Trophoblast cell (in vitro differentiated cells and primary cell): ENCODE measurements around the gene FOXC1.

Source experiments
- DNase-seq, 2 donors: peaks; one replicate each; pipeline ENCODE4 v3.0.0-alpha.2; 2016
- H2AFZ ChIP-seq: 2 replicates; pipeline ENCODE4 v1.6.1; 2013; ENCODE audit warnings: low read length, moderate library complexity, mild to moderate bottlenecking; ENCODE audit not compliant: insufficient read depth, poor library complexity
- H2AK5ac ChIP-seq: 2 replicates; pipeline ENCODE4 v1.6.1; 2013; ENCODE audit warnings: mild to moderate bottlenecking, low read length
- H2BK120ac ChIP-seq: 2 replicates; pipeline ENCODE4 v1.6.1; 2013; ENCODE audit warnings: low read length, mild to moderate bottlenecking, moderate library complexity; ENCODE audit not compliant: insufficient read depth, poor library complexity
- H2BK12ac ChIP-seq: 2 replicates; pipeline ENCODE4 v1.6.1; 2013; ENCODE audit warnings: mild to moderate bottlenecking, low read length, moderate library complexity
- H2BK5ac ChIP-seq: 2 replicates; pipeline ENCODE4 v1.6.1; 2013; ENCODE audit warnings: low read length, low read depth, moderate library complexity, mild to moderate bottlenecking; ENCODE audit not compliant: poor library complexity
- H3K14ac ChIP-seq: 2 replicates; pipeline ENCODE4 v1.6.1; 2013; ENCODE audit warnings: mild to moderate bottlenecking, low read length
- H3K18ac ChIP-seq: 2 replicates; pipeline ENCODE4 v1.6.1; 2013; ENCODE audit warnings: mild to moderate bottlenecking, low read length
- H3K23ac ChIP-seq: 2 replicates; pipeline ENCODE4 v1.6.1; 2013; ENCODE audit warnings: low read length
- H3K27ac ChIP-seq: 2 replicates; pipeline ENCODE4 v1.5.1; 2013; ENCODE audit warnings: low read depth, mild to moderate bottlenecking, inconsistent platforms, low read length, moderate library complexity
- H3K27me3 ChIP-seq: 2 replicates; pipeline ENCODE4 v1.6.1; 2013; ENCODE audit warnings: inconsistent platforms, mild to moderate bottlenecking, low read length, moderate library complexity; ENCODE audit not compliant: insufficient read depth
- H3K36me3 ChIP-seq, 2 experiments: 1 replicate in 1 of 2; 2 replicates in 1 of 2; pipeline ENCODE4 v1.6.1; 2013; ENCODE audit warnings: low read length in 2 of 2, mild to moderate bottlenecking in 2 of 2, moderate library complexity in 1 of 2; ENCODE audit not compliant: insufficient read depth in 2 of 2, control insufficient read depth in 1 of 2
- H3K4ac ChIP-seq: 2 replicates; pipeline ENCODE4 v1.6.1; 2013; ENCODE audit warnings: low read depth, mild to moderate bottlenecking, low read length, moderate library complexity
- H3K4me1 ChIP-seq, 2 experiments: 1 replicate in 1 of 2; 2 replicates in 1 of 2; pipeline ENCODE4 v1.6.1; 2013; ENCODE audit warnings: low read length in 2 of 2, mild to moderate bottlenecking in 2 of 2, moderate library complexity in 1 of 2; ENCODE audit not compliant: insufficient read depth in 2 of 2, control insufficient read depth in 1 of 2
- H3K4me2 ChIP-seq: 2 replicates; pipeline ENCODE4 v1.6.1; 2013; ENCODE audit warnings: inconsistent platforms, mild to moderate bottlenecking, low read length, moderate library complexity
- H3K4me3 ChIP-seq: 2 replicates; pipeline ENCODE4 v1.5.1; 2013; ENCODE audit warnings: mild to moderate bottlenecking, low read depth, low read length, inconsistent platforms
- H3K79me1 ChIP-seq: one replicate; pipeline ENCODE4 v1.6.1; 2013; ENCODE audit warnings: low read length
- H3K79me2 ChIP-seq: 2 replicates; pipeline ENCODE4 v1.6.1; 2013; ENCODE audit warnings: low read length, mild to moderate bottlenecking; ENCODE audit not compliant: control insufficient read depth, insufficient read depth, poor library complexity
- H3K9ac ChIP-seq: 2 replicates; pipeline ENCODE4 v1.6.1; 2013; ENCODE audit warnings: mild to moderate bottlenecking, low read length
- H3K9me3 ChIP-seq: 2 replicates; pipeline ENCODE4 v1.6.1; 2013; ENCODE audit warnings: low read depth, mild to moderate bottlenecking, control low read depth, inconsistent platforms, low read length; ENCODE audit not compliant: insufficient read depth
- H4K12ac ChIP-seq: 2 replicates; pipeline ENCODE4 v1.6.1; 2013; ENCODE audit warnings: low read depth, mild to moderate bottlenecking, low read length, moderate library complexity
- H4K8ac ChIP-seq: 2 replicates; pipeline ENCODE4 v1.6.1; 2013; ENCODE audit warnings: low read depth, mild to moderate bottlenecking, low read length, moderate library complexity
- H4K91ac ChIP-seq: one replicate; pipeline ENCODE4 v1.6.1; 2013; ENCODE audit warnings: low read depth, mild to moderate bottlenecking, low read length, moderate library complexity
- WGBS: extraction: QIAGEN DNeasy Blood & Tissue Kit; methylation state at CpG from one replicate; pipeline ENCODE4 v1.1.7; 2013; ENCODE audit warnings: missing lambda C conversion rate; ENCODE audit not compliant: insufficient read length, insufficient coverage; ENCODE audit errors: extremely low coverage; 5-methylcytosine and 5-hydroxymethylcytosine counted together

FOXC1 gene

GRCh38 chr6:1600063-1600763, 9.5 kb upstream of the FOXC1 start:
- H3K4me1 ChIP-seq: peaks cover 10 to 13% of the 10 kb centered on the region in 2 experiments
- H2BK120ac ChIP-seq: no peak overlapping the region
- no peak overlapping the region for H4K91ac ChIP-seq
- H4K12ac ChIP-seq: no peak overlapping the region
- H2BK5ac ChIP-seq: no peak overlapping the region
- no peak overlapping the region for H3K4me2 ChIP-seq
- H3K18ac ChIP-seq: no peak overlapping the region
- no peak overlapping the region for H3K4ac ChIP-seq
- H2BK12ac ChIP-seq: no peak overlapping the region
- H3K9ac ChIP-seq: no peak overlapping the region
- no peak overlapping the region for H3K27ac ChIP-seq
- no peaks in the 10 kb centered on the region for H3K79me1 ChIP-seq
- no peaks in the 10 kb centered on the region for H3K79me2 ChIP-seq
- H3K27me3 ChIP-seq: peaks cover 15% of the 10 kb centered on the region
- H3K4me3 ChIP-seq: no peak overlapping the region
- no peak overlapping the region for H3K23ac ChIP-seq
- no peak overlapping the region for H2AFZ ChIP-seq
- no peaks in the 10 kb centered on the region for H3K36me3 ChIP-seq
- H3K9me3 ChIP-seq: peaks cover 4% of the 10 kb centered on the region
- no peak overlapping the region for H3K14ac ChIP-seq
- no peak for DNase-seq
- WGBS: no CpG with 5 or more reads among the region's 3 CpGs
- no peak overlapping the region for H2AK5ac ChIP-seq
- no peak overlapping the region for H4K8ac ChIP-seq

GRCh38 chr6:1600764-1601157, 9.0 kb upstream of the FOXC1 start:
- Histone ChIP-seq H3K4me1 (peaks cover 10 to 14% of the 10 kb centered on the region in 2 experiments), H3K4me2 (no peak overlapping the region), H4K91ac (no peak overlapping the region), H3K27ac (no peak overlapping the region), H4K12ac (no peak overlapping the region), H3K23ac (no peak overlapping the region), H2BK120ac (no peak overlapping the region), H3K36me3 (no peaks in the 10 kb centered on the region), H4K8ac (no peak overlapping the region), H3K4ac (no peak overlapping the region), H3K27me3 (peaks cover 21% of the 10 kb centered on the region), H2BK12ac (no peak overlapping the region), H3K79me2 (no peaks in the 10 kb centered on the region), H2AK5ac (no peak overlapping the region), H2AFZ (no peak overlapping the region), H2BK5ac (no peak overlapping the region), H3K9me3 (peaks cover 4% of the 10 kb centered on the region), H3K9ac (no peak overlapping the region), H3K14ac (no peak overlapping the region), H3K18ac (no peak overlapping the region), H3K79me1 (no peaks in the 10 kb centered on the region), H3K4me3 (no peak overlapping the region)
- no peak for DNase-seq
- no CpG with 5 or more reads among the region's 15 CpGs for WGBS

- Histone ChIP-seq H3K79me2 (no peaks in the 10 kb centered on the region), H2AFZ (no peak overlapping the region), H3K18ac (no peak overlapping the region), H3K27me3 (peaks cover 27% of the 10 kb centered on the region), H4K8ac (no peak overlapping the region), H2BK12ac (no peak overlapping the region), H2BK120ac (no peak overlapping the region), H3K4ac (no peak overlapping the region), H3K14ac (no peak overlapping the region), H3K36me3 (no peaks in the 10 kb centered on the region), H4K91ac (no peak overlapping the region), H3K4me2 (no peak overlapping the region), H3K4me3 (no peak overlapping the region), H3K9ac (no peak overlapping the region), H3K27ac (no peak overlapping the region), H3K9me3 (peaks cover 4% of the 10 kb centered on the region), H3K23ac (no peak overlapping the region), H4K12ac (no peak overlapping the region), H2AK5ac (no peak overlapping the region), H2BK5ac (no peak overlapping the region), H3K4me1 (peaks cover 10 to 14% of the 10 kb centered on the region in 2 experiments), H3K79me1 (no peaks in the 10 kb centered on the region)
- no peak for DNase-seq
- no CpG with 5 or more reads among the region's 60 CpGs for WGBS
These were observed 8.3 kb upstream of the FOXC1 start for GRCh38 chr6:1601158-1602048.

GRCh38 chr6:1602049-1602713, 7.5 kb upstream of the FOXC1 start:
- no peak overlapping the region for H3K9ac ChIP-seq
- H3K79me1 ChIP-seq: no peaks in the 10 kb centered on the region
- H3K27me3 ChIP-seq: peaks cover 35% of the 10 kb centered on the region
- no peak overlapping the region for H3K4ac ChIP-seq
- no peak overlapping the region for H2AFZ ChIP-seq
- no peak overlapping the region for H2BK120ac ChIP-seq
- no peak overlapping the region for H3K4me3 ChIP-seq
- no peak overlapping the region for H3K27ac ChIP-seq
- H4K8ac ChIP-seq: no peak overlapping the region
- no peak for DNase-seq
- H4K91ac ChIP-seq: no peak overlapping the region
- H3K9me3 ChIP-seq: peaks cover 4% of the 10 kb centered on the region
- H3K79me2 ChIP-seq: no peaks in the 10 kb centered on the region
- H3K4me2 ChIP-seq: no peak overlapping the region
- no peak overlapping the region for H2BK5ac ChIP-seq
- H2BK12ac ChIP-seq: no peak overlapping the region
- no peak overlapping the region for H3K18ac ChIP-seq
- no peak overlapping the region for H4K12ac ChIP-seq
- H2AK5ac ChIP-seq: no peak overlapping the region
- no peak overlapping the region for H3K23ac ChIP-seq
- no peak overlapping the region for H3K14ac ChIP-seq
- no peaks in the 10 kb centered on the region for H3K36me3 ChIP-seq
- H3K4me1 ChIP-seq: peaks cover 15% of the 10 kb centered on the region in 2 experiments
- no CpG with 5 or more reads among the region's 10 CpGs for WGBS
